UCSD-AML1 (cell line): ENCODE data around the gene PATL2.
"Not testable (repeated sequence)": the region's sequence is repeated elsewhere in the genome, so short reads cannot be mapped to it uniquely, and the experiment has no call there.

Experiments
- DNase-seq: peaks from one replicate; lab custom pipeline; 2025; ENCODE audit not compliant: unreplicated experiment; lab: John Stamatoyannopoulos, UW

The PATL2 gene

GRCh38 chr15:44719293-44719999, 8.3 kb upstream of the PATL2 start:
- peak; percentile 32 for DNase-seq

- no peak for DNase-seq
Measured at GRCh38 chr15:44718927-44719292, 7.8 kb upstream of the PATL2 start.

GRCh38 chr15:44718180-44718926, 7.2 kb upstream of the PATL2 start:
- no peak for DNase-seq

DNA sequence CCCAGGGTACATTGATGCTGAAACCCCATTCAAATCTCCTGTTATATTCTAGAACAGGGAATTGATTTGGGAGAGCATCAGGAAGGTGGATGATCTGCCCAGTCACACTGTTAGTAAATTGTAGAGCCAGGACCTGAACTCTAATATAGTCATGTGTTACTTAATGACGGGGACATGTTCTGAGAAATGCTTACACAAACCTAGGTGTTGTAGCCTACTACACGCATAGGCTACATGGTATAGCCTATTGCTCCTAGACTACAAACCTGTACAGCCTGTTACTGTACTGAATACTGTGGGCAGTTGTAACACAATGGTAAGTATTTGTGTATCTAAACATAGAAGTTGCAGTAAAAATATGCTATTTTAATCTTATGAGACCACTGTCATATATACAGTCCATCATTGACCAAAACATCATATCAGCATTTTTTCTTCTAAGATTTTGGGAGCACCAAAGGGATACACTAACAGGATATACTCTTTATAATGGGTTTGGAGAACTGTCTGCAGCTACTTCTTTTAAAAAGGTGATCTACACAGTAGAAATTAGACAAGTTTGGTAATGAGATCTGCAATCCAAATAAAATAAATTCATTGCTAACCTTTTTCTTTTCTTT, 6.0 kb upstream of the PATL2 start:
- no peak for DNase-seq

GRCh38 chr15:44715797-44716334, 4.7 kb upstream of the PATL2 start:
- no peak for DNase-seq

GRCh38 chr15:44715142-44715796, 4.1 kb upstream of the PATL2 start:
- DNase-seq = no peak

DNA sequence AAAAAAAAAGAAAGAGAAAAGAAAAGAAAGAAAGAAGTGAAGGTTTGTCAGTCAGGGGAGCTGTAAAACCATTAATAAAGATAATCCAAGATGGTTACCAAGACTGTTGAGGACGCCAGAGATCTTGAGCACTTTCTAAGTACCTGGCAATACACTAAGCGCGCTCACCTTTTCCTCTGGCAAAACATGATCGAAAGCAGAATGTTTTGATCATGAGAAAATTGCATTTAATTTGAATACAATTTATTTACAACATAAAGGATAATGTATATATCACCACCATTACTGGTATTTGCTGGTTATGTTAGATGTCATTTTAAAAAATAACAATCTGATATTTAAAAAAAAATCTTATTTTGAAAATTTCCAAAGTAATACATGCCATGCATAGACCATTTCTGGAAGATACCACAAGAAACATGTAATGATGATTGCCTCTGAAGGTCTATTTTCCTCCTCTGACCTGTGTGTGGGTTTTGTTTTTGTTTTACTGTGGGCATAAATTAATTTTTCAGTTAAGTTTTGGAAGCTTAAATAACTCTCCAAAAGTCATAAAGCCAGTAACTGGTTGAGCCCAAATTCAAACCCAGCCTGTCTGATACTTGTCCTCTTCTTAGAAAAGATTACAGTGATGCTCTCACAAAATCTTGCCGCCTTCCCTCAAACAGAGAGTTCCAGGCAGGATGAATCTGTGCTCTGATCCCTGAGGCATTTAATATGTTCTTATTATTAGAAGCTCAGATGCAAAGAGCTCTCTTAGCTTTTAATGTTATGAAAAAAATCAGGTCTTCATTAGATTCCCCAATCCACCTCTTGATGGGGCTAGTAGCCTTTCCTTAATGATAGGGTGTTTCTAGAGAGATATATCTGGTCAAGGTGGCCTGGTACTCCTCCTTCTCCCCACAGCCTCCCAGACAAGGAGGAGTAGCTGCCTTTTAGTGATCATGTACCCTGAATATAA, 2.2 kb upstream of the PATL2 start:
- no peak for DNase-seq

DNA sequence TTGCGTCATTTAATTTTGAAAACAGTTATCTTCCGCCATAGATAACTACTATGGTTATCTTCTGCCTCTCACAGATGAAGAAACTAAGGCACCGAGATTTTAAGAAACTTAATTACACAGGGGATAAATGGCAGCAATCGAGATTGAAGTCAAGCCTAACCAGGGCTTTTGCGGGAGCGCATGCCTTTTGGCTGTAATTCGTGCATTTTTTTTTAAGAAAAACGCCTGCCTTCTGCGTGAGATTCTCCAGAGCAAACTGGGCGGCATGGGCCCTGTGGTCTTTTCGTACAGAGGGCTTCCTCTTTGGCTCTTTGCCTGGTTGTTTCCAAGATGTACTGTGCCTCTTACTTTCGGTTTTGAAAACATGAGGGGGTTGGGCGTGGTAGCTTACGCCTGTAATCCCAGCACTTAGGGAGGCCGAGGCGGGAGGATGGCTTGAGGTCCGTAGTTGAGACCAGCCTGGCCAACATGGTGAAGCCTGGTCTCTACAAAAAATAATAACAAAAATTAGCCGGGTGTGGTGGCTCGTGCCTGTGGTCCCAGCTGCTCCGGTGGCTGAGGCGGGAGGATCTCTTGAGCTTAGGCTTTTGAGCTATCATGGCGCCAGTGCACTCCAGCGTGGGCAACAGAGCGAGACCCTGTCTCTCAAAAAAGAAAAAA, 1.4 kb upstream of the PATL2 start:
- DNase-seq = peak; percentile 34

- peak; percentile 56 for DNase-seq
Measured at GRCh38 chr15:44711743-44712345, 721 bp upstream of the PATL2 start.

GRCh38 chr15:44710236-44711095, 657 bp downstream of the PATL2 start:
- DNase-seq = peak; percentile 61

DNA sequence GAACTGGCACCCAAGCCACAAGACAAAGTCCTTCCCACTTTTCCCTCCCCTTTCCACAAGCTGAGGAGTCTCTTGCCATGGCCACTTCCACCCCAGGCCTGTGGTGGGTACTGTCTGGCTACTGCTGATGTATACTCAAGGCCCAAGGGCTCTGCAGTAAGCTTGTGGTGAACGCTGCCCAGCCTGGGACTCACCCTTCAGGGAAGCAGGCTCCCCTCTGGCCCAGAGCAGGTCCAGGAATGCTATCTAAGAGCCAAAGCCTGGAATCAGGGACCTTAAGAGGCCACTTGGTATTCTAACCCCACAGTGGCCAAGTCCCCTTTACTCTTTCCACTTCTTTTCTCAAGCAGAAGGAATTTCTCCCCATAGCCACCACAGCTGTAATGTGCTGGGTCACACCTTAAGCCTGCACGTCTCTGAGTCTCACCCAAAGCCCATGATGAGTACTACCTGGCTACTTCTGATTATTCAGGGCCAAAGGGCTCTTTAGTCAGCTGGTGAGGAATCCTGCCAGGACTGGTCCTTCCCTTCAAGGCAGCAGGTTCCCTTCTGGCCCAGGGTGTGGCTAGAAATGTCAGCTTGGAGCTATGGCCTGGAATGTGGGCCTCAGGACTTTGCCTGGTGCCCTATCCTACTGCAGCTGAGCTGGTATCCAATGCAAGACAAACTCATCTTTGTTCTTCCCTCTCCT, 4.0 kb downstream of the PATL2 start:
- DNase-seq = no peak

- DNase-seq = no peak
Measured at GRCh38 chr15:44706401-44706800, 4.7 kb downstream of the PATL2 start.

- no peak for DNase-seq
Measured at GRCh38 chr15:44705986-44706385, 5.1 kb downstream of the PATL2 start.

DNA sequence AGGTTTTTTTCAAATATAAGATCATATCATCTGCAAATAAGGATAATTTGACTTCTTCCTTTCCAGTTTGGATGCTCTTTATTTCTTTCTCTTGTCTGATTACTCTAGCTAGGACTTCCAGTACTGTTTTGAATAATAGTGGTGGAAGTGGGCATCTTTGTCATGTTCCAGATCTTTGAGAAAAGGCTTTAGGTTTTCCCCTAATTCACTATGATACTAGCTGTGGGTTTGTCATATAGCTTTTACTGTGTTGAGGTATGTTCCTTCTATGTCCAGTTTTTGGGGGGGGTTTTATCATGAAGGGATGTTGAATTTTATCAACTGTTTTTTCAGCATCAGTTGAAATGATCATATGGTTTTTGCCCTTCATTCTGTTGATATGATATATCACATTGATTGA, 10.4 kb downstream of the PATL2 start:
- not testable (repeated sequence) for DNase-seq

GRCh38 chr15:44698641-44699040, 12.5 kb downstream of the PATL2 start:
- DNase-seq = no peak

DNA sequence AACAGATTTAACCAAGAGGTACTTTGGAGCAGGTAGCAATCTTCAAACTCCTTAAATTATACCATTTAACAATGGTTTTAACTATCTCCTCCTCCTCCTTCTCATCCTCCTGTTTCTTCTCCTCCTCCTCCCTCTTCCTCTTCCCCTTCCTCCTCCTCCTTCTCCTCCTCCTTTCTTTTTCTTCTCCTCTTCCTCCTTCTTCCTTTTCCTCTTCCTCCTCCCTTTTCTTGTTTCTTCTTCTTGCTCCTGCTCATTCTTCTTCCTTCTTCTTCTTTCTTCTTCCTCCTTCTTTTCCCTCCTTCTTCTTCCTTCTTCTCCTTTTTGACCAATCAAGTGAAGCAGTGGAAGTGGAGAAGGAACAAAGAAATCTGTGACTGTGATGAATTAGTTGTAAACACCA, 14.1 kb downstream of the PATL2 start:
- no peak for DNase-seq

- no peak for DNase-seq
Measured at GRCh38 chr15:44695294-44695693, 15.8 kb downstream of the PATL2 start.

GRCh38 chr15:44694416-44694815, 16.7 kb downstream of the PATL2 start:
- no peak for DNase-seq
